ENCODE data around the gene BLCAP.

GRCh38 chr20:37501940-37502339, 25.7 kb downstream of the BLCAP start:
- TF ChIP-seq, protein P1, sequence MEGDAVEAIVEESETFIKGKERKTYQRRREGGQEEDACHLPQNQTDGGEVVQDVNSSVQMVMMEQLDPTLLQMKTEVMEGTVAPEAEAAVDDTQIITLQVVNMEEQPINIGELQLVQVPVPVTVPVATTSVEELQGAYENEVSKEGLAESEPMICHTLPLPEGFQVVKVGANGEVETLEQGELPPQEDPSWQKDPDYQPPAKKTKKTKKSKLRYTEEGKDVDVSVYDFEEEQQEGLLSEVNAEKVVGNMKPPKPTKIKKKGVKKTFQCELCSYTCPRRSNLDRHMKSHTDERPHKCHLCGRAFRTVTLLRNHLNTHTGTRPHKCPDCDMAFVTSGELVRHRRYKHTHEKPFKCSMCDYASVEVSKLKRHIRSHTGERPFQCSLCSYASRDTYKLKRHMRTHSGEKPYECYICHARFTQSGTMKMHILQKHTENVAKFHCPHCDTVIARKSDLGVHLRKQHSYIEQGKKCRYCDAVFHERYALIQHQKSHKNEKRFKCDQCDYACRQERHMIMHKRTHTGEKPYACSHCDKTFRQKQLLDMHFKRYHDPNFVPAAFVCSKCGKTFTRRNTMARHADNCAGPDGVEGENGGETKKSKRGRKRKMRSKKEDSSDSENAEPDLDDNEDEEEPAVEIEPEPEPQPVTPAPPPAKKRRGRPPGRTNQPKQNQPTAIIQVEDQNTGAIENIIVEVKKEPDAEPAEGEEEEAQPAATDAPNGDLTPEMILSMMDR (IDR thresholded peaks at IDR 0.05; ENCODE audit: low read depth, low read length, missing input control), result no peak
- no peak for TF ChIP-seq ATF3 (IDR thresholded peaks at IDR 0.05)
- TF ChIP-seq REST (IDR thresholded peaks at IDR 0.05), result no peak
- no peak for TF ChIP-seq JUND (IDR thresholded peaks at IDR 0.05)
- no peak for TF ChIP-seq FOXA1 (IDR thresholded peaks at IDR 0.05)
- TF ChIP-seq YY1 (IDR thresholded peaks at IDR 0.05), result no peak

Data from liver (tissue), 3 donors.